GM12864 (cell line): ENCODE measurements around the gene DIAPH2.
A peak's percentile ranks its signal among the peaks of the same experiment; 100 is the strongest.
"Not testable (repeated sequence)": the region's sequence is repeated elsewhere in the genome, so short reads cannot be mapped to it uniquely, and the experiment has no call there.

Experiments
- DNase-seq: peaks from one replicate; pipeline ENCODE4 v3.0.0-alpha.2; 2011; ENCODE audit warnings: low read depth
- H3K4me3 ChIP-seq: 2 replicates; pipeline ENCODE4 v1.5.1; 2011; ENCODE audit warnings: mild to moderate bottlenecking, low read depth, low read length, control low read depth
- TF ChIP-seq, protein P1 (sequence below): IDR thresholded peaks from 2 replicates; pipeline ENCODE4 v1.5.1; 2011; ENCODE audit warnings: low read depth, mild to moderate bottlenecking, moderate library complexity, low read length, control low read depth, inconsistent platforms; ENCODE audit errors: missing control alignments

Gene DIAPH2

DNA sequence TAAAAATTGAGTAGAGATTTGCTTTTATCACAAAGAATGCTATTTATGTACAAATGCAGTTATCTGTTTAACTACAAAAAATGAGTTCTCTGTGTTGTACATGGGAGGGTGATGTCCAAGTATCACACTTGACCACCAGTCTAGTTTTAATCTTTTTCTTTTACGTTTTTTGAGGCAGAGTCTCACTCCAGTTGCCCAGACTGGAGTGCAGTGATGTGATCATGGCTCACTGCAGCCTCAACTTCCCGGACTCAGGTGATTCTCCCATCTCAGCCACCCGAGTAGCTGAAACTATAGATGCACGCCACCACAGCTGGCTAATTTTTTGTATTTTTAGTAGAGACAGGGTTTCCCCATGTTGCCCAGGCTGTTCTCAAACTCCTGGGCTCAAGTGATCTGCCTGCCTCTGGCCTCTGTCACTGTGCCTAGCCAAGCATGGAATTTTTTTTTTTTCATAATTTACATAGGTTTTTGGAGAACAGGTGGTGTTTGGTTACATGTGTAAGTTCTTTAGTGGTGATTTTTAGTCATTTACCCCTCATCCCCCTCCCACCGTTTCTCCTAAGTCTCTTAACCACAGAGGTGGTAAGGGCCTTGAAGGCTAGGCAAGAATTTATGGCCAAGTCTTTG lies 151.1 kb downstream of the DIAPH2 start:
- TF ChIP-seq, protein P1, sequence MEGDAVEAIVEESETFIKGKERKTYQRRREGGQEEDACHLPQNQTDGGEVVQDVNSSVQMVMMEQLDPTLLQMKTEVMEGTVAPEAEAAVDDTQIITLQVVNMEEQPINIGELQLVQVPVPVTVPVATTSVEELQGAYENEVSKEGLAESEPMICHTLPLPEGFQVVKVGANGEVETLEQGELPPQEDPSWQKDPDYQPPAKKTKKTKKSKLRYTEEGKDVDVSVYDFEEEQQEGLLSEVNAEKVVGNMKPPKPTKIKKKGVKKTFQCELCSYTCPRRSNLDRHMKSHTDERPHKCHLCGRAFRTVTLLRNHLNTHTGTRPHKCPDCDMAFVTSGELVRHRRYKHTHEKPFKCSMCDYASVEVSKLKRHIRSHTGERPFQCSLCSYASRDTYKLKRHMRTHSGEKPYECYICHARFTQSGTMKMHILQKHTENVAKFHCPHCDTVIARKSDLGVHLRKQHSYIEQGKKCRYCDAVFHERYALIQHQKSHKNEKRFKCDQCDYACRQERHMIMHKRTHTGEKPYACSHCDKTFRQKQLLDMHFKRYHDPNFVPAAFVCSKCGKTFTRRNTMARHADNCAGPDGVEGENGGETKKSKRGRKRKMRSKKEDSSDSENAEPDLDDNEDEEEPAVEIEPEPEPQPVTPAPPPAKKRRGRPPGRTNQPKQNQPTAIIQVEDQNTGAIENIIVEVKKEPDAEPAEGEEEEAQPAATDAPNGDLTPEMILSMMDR, result no peak
- peak; percentile 69 for DNase-seq
- no peak overlapping the region for H3K4me3 ChIP-seq

- H3K4me3 ChIP-seq, result no peak overlapping the region; the same call in 1 of the 2 replicates
- DNase-seq, result no peak
- TF ChIP-seq, protein P1, result no peak
Observed at GRCh38 chrX:96837808-96838207, 153.2 kb downstream of the DIAPH2 start.

- TF ChIP-seq, protein P1, result no peak
- no peak for DNase-seq
Observed at GRCh38 chrX:96838537-96838936, 153.9 kb downstream of the DIAPH2 start.

GRCh38 chrX:96841325-96841724 lies 156.7 kb downstream of the DIAPH2 start:
- TF ChIP-seq, protein P1, result no peak
- DNase-seq, result no peak
- H3K4me3 ChIP-seq, result no peak overlapping the region

More at GRCh38 chrX:96838537-96838936, 153.9 kb downstream of the DIAPH2 start:
- no peak overlapping the region; the same call in 1 of the 2 replicates for H3K4me3 ChIP-seq

GRCh38 chrX:96841866-96842265 lies 157.2 kb downstream of the DIAPH2 start:
- not testable (repeated sequence) for DNase-seq, H3K4me3 ChIP-seq

- DNase-seq, result no peak
- no peak overlapping the region for H3K4me3 ChIP-seq
- TF ChIP-seq, protein P1, result no peak
Observed at GRCh38 chrX:96843566-96843965, 158.9 kb downstream of the DIAPH2 start.

GRCh38 chrX:96846841-96847240 lies 162.2 kb downstream of the DIAPH2 start:
- no peak overlapping the region for H3K4me3 ChIP-seq
- TF ChIP-seq, protein P1, result no peak
- no peak for DNase-seq

DNA sequence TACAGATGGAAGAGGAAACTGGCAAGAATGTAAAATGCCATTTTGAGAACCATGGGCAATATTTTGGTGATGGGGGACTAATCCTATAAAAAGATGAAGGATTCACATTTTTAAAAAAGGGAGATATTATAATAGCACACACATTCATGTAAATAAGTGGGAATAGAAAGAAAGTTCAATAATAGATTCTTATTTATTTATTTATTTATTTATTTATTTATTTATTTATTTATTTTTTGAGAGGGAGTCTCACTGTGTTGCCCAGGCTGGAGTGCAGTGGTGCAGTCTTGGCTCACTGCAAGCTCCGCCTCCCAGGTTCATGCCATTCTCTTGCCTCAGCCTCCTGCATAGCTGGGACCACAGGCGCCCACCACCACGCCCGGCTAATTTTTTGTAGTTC lies 174.8 kb downstream of the DIAPH2 start:
- not testable (repeated sequence) for DNase-seq

More for the DNA sequence above, 174.8 kb downstream of the DIAPH2 start:
- H3K4me3 ChIP-seq, result not testable (repeated sequence)
